Nephron progenitor cell (in vitro differentiated cells): Measurements from ENCODE around the gene ZC3HAV1L.
"Not testable (repeated sequence)": the region's sequence is repeated elsewhere in the genome, so short reads cannot be mapped to it uniquely, and the experiment has no call there.

Experiments
- DNase-seq: peaks from one replicate; pipeline ENCODE4 v3.0.0; 2021
- H3K27ac Mint-ChIP-seq: 2 replicates; pipeline ENCODE4 v1.8.0; 2021; ENCODE audit warnings: mild to moderate bottlenecking, moderate library complexity, mixed read lengths
- H3K27me3 Mint-ChIP-seq: 2 replicates; pipeline ENCODE4 v1.8.0; 2021; ENCODE audit warnings: mild to moderate bottlenecking, low read depth, mixed read lengths; ENCODE audit not compliant: poor library complexity
- H3K36me3 Mint-ChIP-seq: 2 replicates; pipeline ENCODE4 v1.8.0; 2021; ENCODE audit warnings: low read depth, mixed read lengths
- H3K4me1 Mint-ChIP-seq: 2 replicates; pipeline ENCODE4 v1.8.0; 2021; ENCODE audit warnings: mixed read lengths
- H3K4me3 Mint-ChIP-seq: 2 replicates; pipeline ENCODE4 v1.8.0; 2021; ENCODE audit warnings: mild to moderate bottlenecking, moderate library complexity, mixed read lengths
- H3K9me3 Mint-ChIP-seq: 2 replicates; pipeline ENCODE4 v1.8.0; 2021; ENCODE audit warnings: mild to moderate bottlenecking, moderate library complexity, mixed read lengths
- TF ChIP-seq, protein P1 (sequence below): fragments of 200-600 bp; sonication (generic); IDR thresholded peaks from 2 replicates; pipeline ENCODE4 v1.5.0; 2021; ENCODE audit warnings: antibody characterized with exemption

Gene ZC3HAV1L

DNA sequence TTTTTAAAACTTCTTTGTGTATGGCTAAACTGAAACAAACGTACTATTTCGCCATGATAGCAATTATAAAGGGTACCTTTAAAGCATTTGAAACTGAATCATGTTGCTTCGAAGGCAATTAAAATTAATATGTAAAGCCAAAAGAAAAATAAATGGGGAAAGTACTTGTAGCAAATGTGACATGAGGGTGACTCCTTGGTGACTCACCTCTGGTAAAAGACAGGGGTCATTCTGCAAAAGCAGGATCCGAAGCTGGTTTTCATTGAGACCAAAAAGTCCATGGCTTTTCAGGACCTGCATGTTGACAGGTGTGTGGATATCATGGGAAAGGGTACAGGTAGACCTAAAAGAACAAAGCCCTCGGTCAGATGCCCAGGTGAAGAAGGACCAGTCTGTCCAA lies 1.5 kb downstream of the ZC3HAV1L start:
- TF ChIP-seq, protein P1, sequence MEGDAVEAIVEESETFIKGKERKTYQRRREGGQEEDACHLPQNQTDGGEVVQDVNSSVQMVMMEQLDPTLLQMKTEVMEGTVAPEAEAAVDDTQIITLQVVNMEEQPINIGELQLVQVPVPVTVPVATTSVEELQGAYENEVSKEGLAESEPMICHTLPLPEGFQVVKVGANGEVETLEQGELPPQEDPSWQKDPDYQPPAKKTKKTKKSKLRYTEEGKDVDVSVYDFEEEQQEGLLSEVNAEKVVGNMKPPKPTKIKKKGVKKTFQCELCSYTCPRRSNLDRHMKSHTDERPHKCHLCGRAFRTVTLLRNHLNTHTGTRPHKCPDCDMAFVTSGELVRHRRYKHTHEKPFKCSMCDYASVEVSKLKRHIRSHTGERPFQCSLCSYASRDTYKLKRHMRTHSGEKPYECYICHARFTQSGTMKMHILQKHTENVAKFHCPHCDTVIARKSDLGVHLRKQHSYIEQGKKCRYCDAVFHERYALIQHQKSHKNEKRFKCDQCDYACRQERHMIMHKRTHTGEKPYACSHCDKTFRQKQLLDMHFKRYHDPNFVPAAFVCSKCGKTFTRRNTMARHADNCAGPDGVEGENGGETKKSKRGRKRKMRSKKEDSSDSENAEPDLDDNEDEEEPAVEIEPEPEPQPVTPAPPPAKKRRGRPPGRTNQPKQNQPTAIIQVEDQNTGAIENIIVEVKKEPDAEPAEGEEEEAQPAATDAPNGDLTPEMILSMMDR: no peak
- peaks cover 3% of the 10 kb centered on the region for H3K9me3 Mint-ChIP-seq
- no peak overlapping the region for H3K4me3 Mint-ChIP-seq
- no peak for DNase-seq
- peaks cover 10% of the 10 kb centered on the region for H3K27me3 Mint-ChIP-seq
- peaks cover 12% of the 10 kb centered on the region for H3K4me1 Mint-ChIP-seq
- no peak overlapping the region for H3K27ac Mint-ChIP-seq
- H3K36me3 Mint-ChIP-seq: peaks cover 5% of the 10 kb centered on the region

DNA sequence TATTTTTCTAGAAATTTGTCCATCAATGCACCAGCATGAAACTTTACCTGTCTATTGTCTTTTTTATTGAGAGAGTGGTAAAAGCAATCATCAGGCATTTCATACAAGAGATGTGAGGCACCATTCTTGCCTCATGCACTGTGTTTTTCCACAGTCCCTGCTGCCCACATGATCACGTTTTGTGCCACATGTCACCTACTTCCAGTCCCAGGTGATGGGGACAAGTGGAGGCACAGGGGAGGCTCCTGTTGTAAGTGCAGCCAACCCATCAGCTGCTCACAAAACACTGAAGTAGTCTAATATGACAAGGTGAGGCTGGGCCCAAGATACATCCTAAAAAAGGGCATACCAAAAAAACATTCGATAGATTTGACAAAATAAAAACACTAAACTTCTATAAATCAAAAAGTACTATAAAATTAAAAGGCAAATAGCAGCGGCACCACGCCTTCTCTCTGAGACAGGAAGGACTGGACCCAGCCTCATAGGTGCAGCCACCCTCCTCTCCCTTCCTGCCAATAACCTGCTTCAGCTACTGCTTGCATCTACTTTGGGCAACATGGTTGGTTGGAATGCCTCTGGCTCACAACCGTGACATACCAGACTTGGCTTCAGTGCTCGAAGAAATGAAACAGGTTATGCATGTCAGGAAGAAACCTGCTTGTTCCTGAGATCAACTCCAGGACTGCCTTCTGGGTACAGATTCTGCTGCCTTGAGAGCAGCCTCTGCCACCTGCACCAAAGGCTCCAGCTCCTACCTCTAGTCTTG lies 2.3 kb downstream of the ZC3HAV1L start:
- peaks cover 10% of the 10 kb centered on the region for H3K4me1 Mint-ChIP-seq
- no peak overlapping the region for H3K4me3 Mint-ChIP-seq
- H3K9me3 Mint-ChIP-seq: peaks cover 3% of the 10 kb centered on the region
- H3K27me3 Mint-ChIP-seq: peaks cover 10% of the 10 kb centered on the region
- H3K27ac Mint-ChIP-seq: no peak overlapping the region
- H3K36me3 Mint-ChIP-seq: peaks cover 5% of the 10 kb centered on the region
- TF ChIP-seq, protein P1: no peak
- no peak for DNase-seq

DNA sequence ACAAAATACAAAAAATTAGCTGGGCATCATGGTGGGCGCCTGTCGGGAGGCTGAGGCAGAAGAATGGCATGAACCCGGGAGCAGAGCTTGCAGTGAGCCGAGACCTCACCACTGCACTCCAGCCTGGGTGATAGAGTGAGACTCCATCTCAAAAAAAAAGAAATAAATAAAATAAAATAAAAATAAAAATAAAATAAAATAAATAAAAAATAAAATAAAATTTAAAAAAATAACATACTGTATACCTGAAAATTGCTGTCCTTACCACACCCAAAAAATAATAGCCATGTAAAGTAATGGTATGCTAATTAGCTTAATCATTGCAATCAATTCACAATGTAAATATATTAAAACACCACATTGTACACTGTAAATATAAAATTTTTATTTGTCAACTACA lies 3.4 kb downstream of the ZC3HAV1L start:
- no peak overlapping the region for H3K4me3 Mint-ChIP-seq
- H3K36me3 Mint-ChIP-seq: peaks cover 5% of the 10 kb centered on the region

DNA sequence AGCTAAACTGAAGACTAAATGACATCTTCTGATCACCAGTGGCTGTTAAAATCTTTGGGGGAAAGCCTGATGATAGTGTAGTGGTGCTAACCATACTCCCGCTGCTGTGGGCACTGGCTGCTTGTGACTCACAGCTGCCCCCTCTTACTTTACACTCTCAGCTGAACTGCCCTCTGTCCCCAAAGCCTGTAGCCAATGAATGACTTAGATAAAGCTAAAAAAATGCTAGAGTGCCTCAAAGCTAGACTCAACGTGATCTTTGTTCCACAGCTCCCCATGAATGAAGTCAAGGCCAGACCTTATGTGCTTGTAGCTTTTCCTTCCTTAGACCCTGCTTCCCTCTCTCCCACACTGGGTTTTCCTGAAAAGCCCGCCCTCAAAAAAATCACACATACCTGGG lies 6.5 kb downstream of the ZC3HAV1L start:
- no peak for DNase-seq
- no peak overlapping the region for H3K4me3 Mint-ChIP-seq
- TF ChIP-seq, protein P1: no peak
- peaks cover 5% of the 10 kb centered on the region for H3K36me3 Mint-ChIP-seq
- peaks cover 3% of the 10 kb centered on the region for H3K9me3 Mint-ChIP-seq
- peaks cover 5% of the 10 kb centered on the region for H3K27me3 Mint-ChIP-seq
- H3K4me1 Mint-ChIP-seq: no peaks in the 10 kb centered on the region
- no peak overlapping the region for H3K27ac Mint-ChIP-seq

More for the DNA sequence above, 3.4 kb downstream of the ZC3HAV1L start:
- H3K27ac Mint-ChIP-seq: no peak overlapping the region
- H3K27me3 Mint-ChIP-seq: peaks cover 6% of the 10 kb centered on the region
- H3K9me3 Mint-ChIP-seq: peaks cover 3% of the 10 kb centered on the region
- peaks cover 2% of the 10 kb centered on the region for H3K4me1 Mint-ChIP-seq
- no peak for DNase-seq
- TF ChIP-seq, protein P1: no peak

DNA sequence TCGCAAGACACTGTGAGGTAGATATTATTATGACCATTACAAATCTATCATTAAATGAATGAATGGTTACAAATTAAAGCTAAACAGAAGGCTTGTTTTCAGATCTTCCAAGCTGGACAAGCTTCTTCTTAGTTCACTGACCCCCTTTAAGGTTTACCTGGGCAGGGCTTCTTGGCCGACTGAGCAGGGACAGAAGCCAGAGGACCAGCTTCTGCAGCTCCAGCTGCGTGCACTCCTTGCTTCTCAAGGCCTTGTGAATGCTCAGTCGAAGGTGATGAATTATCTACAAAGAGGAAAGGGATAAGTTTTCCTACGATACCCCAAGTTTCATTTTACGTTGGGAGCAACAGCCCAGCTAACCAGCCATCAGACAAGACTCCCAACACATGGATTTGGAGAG lies 9.3 kb downstream of the ZC3HAV1L start:
- no peak overlapping the region for H3K4me3 Mint-ChIP-seq
- no peaks in the 10 kb centered on the region for H3K36me3 Mint-ChIP-seq
- DNase-seq: no peak
- peak overlapping the region; percentile 34 for H3K27ac Mint-ChIP-seq
- peaks cover 6% of the 10 kb centered on the region for H3K27me3 Mint-ChIP-seq
- no peaks in the 10 kb centered on the region for H3K4me1 Mint-ChIP-seq
- TF ChIP-seq, protein P1: no peak
- no peaks in the 10 kb centered on the region for H3K9me3 Mint-ChIP-seq

DNA sequence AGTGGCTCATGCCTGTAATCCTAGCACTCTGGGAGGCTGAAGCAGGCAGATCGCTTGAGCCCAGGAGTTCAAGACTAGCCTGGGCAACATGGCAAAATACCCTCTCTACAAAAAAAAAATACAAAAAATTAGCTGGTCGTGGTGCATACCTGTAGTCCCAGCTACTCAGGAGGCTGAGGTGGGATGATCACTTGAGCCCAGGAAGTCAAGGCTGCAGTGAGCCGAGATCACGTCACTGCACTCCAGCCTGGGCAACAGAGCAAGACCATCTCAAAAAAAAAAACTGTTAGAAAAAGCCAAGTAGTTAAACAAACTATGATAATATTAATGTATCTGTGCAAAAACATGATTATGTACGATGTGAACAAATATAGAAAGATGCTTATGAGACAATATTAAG lies 10.0 kb downstream of the ZC3HAV1L start:
- not testable (repeated sequence) for H3K4me1 Mint-ChIP-seq, H3K4me3 Mint-ChIP-seq, H3K9me3 Mint-ChIP-seq, H3K36me3 Mint-ChIP-seq, DNase-seq, H3K27me3 Mint-ChIP-seq, H3K27ac Mint-ChIP-seq
